GM21576 (cell line): ENCODE data around the gene ALG11.
"Not testable (repeated sequence)": the region's sequence is repeated elsewhere in the genome, so short reads cannot be mapped to it uniquely, and the experiment has no call there.

Experiments
- ATAC-seq: cut with Tn5 transposase; IDR thresholded peaks from one replicate; pipeline ENCODE4 v1.9.1; 2021; ENCODE audit warnings: mild to moderate bottlenecking, moderate library complexity; ENCODE audit not compliant: unreplicated experiment

ALG11 gene, protein sequence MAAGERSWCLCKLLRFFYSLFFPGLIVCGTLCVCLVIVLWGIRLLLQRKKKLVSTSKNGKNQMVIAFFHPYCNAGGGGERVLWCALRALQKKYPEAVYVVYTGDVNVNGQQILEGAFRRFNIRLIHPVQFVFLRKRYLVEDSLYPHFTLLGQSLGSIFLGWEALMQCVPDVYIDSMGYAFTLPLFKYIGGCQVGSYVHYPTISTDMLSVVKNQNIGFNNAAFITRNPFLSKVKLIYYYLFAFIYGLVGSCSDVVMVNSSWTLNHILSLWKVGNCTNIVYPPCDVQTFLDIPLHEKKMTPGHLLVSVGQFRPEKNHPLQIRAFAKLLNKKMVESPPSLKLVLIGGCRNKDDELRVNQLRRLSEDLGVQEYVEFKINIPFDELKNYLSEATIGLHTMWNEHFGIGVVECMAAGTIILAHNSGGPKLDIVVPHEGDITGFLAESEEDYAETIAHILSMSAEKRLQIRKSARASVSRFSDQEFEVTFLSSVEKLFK

DNA sequence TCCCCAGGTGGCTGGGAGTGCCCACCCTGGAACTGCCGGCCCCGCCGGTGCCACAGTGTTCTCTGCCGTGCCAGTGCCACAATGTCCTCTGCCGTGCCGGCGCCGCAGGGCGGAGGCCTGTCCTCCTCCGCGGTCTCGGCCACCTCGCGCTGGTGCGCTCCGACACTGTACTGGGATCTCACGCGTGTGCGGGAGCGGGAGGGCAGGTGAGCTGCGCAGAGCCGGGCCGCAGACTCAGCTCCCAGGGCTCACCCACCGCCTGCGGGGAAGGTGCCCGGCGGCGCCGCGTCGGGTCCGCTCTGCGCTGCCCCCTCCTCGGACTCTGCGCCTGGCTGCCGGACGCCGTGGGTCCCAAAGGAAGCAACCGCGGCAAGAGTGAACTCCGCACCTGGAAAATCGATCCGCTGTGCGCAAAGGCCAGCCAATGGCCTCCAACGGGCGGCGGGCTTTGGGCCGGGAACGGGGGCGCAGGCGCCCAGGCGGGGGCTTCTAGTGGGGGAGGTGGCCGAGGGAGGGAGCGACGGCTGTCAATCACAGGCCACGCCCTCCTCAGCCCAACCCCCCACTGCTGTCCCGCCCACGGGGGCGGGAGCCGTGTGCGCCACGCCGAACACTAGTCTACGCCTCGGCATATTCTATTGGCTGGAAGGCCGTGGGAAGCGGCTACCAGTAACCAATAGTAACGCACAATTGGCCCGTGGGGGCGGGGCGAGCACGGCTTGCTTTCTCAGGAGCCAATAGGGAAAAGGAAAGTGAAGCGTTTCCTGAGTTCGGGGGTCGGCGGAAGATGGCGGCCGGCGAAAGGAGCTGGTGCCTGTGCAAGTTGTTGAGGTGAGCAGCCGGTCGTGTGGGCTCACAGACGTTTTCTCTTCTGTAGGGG, at the start of gene ALG11:
Gene ALG11, plus strand, starts transcription at position 767 of the 880 bp plus-strand sequence. Its CDS starts 21 bp downstream, at position 788.
- ATAC-seq, result peak; percentile 99

DNA sequence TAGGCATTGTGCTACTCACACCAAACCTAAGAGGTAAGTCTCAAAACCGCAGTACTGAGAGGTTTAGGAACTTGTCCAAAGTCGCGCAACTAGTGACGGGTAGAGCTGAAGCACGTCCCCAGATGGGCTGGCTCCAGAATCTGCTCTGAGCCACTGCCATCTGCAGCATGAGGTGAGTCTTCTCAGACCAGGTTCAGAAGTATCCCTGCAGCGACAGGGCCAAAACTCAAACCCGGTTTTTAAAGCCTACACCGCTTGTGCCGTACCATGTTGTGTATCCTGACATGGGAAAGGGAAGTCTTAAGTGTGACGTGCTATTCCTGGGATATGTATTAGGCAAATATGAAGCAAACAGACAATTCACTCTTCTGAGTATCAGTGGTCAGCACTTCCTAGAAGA, 46.0 kb upstream of the ALG11 start:
- no peak for ATAC-seq

DNA sequence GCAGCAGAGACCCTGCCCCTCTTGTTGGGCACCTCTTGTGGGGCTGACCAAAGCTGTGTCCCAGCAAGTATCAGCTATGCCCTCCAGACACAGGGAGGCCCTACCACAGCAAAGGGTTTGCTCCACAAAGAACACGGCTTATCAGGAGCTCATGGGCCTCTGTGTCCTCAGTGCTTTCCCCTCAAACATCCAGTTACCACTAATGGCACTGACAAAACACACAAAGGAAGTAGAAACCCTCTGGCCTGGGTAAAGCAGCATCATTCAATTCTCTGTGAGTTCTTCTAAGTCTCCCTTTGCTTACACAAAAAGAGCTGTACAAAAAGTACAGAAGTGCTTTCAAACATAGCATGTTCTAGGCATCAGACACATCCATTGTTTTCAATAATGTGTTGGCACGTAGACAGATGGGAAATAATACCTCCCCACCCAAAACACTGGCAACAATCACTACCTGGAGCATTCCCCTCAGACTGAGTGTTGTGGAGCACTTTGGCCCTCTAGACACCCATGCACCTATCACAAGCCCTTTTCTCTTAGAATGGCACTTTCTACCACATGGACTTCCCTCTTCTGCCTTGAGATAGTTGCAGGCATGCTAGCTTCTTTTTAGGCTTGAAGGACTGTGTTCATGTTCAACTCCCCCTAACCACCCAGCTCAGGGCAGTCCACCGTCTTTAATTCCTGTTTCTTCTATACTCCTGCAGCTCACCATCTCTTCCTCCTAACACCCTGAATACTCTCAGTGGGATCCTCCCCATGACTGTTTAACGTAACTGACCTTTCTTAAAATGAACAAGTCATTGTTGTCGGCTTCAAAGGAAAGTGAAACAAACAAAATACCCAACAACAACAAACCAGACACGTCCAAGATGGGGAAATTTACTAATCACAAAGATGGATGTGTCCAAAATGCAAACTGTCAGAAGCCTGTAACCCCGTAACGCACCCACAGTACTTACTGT, 44.4 kb upstream of the ALG11 start:
- no peak for ATAC-seq

DNA sequence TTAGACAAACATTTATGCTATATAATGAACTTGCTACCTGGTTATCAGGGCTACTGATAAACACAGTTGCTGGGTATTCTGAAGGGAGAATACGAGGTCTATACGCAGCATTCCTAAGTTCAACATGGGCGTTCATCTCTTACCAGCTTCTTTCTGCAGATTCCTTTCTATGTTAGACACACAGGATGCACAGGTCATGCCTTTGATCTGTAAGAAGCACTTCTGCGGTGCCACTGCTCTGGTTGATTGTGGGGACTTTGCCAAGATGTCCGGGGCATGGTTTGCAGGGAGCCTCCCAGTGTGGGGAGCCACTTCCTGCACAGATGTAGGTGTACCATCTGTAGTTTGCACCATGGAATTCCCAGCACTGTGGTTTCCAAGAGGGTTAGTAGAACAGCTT, 41.8 kb upstream of the ALG11 start:
- ATAC-seq, result no peak

DNA sequence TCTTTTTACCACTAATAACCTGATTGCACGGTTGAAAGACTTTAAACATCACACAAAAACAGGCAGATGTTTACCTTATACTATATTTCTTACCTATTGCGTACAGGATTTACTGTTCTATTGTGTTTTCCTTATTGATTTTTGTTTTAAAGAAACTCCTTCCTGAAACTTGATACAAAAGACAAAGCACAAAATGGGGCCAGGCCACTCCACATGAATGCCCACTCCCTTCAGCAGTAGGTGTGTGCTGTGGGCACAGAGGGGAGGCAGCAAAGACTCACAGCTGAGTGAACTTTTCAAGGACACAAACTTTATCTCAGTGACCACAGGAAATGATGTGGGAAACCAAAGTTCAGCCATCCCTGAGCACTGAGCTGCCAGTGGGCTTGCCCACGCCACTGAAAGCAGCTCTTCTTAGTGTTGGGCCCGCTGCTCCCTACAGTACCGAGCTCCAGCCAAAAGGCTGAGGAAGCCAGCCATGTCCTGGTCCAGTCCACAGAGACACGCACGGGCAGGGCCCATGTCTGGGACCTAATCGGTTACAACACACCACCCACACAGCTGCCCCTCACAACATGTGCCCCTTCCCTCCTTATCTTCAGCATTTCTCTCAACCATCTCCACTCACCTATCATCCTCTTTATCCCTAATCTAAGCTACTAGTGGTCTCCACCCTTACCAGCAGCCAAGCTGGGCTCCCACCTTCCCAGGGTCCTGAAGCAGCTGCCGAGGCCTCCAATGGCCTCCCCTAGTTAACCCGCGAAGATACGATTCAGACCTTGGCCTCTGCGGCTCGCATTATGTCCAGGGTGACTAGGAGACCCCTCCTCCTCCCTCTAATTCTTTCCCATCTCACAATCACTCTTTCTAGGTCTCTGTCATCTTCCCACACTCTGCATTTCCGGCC, 40.4 kb upstream of the ALG11 start:
- no peak for ATAC-seq

DNA sequence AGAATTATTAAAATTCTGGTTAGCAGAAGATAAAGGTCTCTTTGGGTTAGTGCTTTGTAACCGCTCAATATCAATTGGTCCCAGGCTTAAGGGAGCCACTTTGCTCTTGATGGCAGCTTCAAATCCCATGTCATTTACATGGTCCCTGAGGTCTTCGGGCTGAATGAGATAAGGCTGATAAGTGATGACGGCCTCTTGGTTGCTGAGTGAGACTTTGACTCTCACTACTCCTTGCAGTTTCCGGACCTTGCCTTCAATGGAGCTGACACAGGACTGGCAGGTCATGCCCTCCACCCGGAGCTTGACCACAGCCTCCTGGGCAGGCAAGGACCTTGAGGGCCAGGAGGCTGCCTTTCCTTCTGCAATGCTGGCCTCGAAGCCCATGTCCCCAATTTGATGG, 37.7 kb upstream of the ALG11 start:
- ATAC-seq, result no peak

DNA sequence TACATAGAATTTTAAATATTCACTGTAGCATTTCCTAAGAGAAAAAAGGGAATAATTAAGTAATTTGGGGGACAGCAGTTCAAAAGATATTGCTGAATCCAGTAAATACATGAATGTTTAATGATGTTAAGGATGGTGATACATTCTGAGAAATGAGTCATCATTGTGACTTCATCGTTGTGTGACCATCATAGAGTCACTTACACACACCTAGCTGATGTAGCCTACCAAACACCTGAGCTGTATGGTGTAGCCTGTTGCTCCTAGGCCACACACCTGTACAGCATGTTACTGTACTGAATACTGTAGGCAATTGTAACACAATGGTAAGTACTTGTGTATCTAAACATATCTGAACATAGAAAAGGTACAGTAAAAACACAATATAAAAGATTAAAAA, 35.8 kb upstream of the ALG11 start:
- ATAC-seq, result no peak

DNA sequence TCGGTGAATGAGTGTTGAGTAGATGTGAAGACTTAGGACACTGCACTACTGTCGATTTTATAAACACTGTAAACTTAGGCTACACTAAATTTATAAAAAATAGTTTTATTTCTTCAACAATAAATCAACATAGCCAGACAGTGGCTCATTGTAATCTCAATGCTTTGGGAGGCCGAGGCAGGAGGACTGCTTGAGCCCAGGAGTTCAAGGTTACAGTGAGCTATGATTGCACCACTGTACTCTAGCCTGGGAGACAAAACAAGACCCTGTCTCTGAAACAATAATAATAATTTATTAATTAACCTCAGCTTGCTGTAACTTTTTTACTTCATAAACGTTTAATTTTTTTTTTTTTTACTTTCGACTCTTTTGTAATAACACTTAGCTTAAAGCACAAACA, 35.3 kb upstream of the ALG11 start:
- ATAC-seq, result no peak

DNA sequence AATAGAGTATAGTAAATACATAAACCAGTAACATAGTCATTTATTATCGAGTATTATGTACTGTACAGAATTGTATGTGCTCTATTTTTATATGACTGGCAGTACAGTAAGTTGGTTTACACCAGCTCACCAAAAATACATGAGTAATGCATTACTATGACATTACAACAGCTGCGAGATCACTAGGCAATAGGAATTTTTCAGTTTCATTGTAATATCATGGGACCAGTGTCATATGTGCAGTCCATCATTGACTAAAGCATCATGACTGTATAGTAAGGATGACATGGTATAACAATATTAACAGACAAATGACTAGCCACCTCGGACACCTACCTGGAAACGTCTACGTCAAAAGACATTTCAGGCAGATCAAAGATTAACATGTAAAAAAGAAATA, 34.6 kb upstream of the ALG11 start:
- no peak for ATAC-seq

DNA sequence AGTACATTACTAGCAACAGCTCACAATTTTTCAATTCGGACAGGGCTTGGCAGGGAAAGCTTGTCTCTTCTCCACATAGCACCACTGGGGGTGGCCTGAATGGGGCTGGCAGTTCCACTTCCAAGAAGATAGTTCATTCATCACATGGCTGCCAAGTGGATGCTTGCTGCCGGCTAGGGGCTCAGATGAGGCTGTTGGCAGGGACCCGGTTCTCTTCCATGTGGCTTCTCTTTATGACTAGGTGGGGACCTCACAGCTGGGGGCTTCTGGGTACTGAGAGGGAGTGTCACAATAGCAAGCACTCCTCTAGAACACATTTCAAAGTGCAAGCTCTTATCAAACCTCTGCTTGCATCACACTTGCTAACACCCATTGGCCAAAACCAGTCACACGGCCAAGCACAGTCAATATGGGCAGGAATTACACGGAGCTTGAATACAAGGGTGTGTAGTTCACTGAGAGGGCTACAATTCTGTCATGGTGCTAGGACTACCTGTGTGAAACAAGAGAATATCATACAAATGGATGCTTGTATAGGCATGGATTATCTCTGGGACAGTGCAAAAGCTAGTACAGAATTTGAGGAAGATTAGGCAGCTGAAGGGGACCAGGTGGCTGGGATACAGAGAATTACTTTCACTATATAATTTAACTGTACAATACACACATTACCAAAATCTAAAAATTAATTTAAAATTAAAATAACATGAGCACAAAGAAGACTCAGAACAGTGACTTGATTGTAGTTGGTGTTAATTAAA, 33.2 kb upstream of the ALG11 start:
- no peak for ATAC-seq

DNA sequence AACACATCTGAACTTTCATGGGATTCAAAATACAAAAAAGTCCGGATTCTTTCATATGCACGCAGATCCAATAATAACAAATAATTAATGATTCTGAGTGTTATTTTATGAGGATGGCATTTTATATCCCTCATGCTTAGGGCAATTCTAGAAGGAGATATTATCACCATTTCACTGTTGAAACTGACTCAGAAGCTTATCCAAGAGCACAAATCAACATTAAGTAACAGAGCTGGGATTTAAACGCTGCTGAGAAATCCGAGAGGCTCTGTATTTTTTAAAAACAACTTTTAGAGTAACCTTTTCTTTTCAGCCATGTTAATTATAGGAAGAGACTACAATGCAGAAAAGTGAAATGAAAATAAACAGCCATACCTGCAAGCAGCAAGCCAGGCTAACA, 31.3 kb upstream of the ALG11 start:
- no peak for ATAC-seq

DNA sequence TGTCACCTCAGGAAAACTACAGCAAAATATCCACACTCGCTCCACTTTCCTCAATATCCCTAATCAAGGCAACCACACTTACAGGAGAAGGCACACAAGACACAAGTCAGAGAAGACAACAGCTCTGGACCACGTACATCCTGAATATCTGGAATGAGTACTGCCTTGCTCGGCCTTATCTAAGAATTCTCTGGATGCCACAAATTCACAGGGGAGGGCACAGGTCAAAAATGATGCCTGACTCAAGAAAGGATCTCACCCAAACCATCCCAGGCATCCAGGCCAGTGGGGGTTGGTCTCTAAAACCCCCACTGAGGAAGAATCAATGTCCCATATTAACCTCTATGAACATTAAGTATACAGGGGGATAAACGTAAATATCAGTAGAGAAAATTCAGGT, 30.8 kb upstream of the ALG11 start:
- no peak for ATAC-seq

DNA sequence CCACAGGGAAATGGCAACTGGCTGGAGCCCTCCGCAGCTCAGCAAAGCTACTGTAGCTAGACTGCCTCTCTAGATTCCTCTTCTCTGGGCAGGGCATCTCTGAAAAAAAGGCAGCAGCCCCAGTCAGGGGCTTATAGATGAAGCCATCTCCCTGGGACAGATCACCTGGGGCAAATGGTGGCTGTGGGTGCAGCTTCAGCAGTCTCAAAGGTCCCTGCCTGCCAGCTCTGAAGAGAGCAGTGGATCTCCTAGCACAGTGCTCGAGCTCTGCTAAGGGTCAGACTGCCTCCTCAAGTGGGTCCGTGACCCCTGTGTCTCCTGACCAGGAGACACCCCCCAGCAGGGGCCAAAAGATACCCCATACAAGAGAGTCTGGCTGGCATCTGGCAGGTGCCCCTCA, 28.9 kb upstream of the ALG11 start:
- not testable (repeated sequence) for ATAC-seq

DNA sequence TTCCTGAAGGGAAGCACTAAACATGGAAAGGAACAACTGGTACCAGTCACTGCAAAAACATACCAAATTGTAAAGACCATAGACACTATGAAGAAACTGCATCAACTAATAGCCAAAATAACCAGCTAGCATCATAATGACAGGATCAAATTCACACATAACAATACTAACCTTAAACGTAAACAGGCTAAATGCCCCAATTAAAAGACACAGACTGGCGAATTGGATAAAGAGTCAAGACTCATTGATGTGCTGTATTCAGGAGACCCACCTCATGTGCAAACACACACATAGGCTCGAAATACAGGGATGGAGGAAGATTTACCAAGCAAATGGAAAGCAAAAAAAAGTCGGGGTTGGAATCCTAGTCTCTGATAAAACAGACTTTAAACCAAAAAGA, 27.3 kb upstream of the ALG11 start:
- not testable (repeated sequence) for ATAC-seq

DNA sequence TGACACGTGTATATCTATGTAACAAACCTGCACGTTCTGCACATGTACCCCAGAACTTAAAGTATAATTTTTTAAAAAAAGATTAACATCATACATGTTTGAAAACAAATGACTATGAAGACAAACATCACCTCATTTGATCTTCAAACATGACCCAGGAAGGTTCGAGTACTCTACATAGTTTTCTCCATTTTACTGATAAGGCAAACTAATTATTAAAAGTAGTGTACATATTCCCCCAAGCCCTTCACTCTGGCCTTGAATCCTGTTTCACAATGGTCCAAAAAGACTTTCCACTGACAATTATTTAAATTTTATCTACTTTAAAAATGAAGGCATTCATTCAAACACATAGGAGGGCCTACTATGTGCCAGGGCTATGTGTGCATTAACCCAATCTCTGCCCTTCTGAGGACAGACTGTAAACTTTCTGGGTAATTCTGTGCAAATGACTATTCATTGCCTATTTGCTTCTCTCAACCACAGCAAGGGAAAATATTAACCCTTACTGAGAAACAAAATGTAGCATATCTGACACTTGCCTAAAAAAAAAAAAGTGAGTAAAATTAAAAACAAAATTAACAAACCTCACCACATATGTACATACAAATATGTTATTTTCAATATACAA, 23.1 kb upstream of the ALG11 start:
- ATAC-seq, result no peak

DNA sequence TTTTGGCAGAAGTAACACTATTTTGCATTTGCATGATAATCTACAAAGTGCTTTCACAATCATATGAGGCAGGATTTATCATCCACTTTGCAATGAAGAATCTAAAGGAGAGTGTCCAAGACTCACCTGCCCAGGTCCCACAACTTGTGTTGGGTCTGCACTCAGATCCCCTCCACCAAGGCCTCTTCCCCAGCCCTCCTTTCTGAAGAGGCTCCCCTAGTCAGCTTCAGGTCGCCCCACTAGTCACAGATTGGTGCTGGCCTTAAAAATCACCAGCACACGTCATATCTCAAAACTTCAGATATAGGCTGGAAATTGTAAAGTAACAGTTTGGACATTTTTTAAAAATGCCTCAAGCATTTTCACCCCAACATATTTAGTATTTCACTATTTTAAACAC, 18.5 kb upstream of the ALG11 start:
- no peak for ATAC-seq

DNA sequence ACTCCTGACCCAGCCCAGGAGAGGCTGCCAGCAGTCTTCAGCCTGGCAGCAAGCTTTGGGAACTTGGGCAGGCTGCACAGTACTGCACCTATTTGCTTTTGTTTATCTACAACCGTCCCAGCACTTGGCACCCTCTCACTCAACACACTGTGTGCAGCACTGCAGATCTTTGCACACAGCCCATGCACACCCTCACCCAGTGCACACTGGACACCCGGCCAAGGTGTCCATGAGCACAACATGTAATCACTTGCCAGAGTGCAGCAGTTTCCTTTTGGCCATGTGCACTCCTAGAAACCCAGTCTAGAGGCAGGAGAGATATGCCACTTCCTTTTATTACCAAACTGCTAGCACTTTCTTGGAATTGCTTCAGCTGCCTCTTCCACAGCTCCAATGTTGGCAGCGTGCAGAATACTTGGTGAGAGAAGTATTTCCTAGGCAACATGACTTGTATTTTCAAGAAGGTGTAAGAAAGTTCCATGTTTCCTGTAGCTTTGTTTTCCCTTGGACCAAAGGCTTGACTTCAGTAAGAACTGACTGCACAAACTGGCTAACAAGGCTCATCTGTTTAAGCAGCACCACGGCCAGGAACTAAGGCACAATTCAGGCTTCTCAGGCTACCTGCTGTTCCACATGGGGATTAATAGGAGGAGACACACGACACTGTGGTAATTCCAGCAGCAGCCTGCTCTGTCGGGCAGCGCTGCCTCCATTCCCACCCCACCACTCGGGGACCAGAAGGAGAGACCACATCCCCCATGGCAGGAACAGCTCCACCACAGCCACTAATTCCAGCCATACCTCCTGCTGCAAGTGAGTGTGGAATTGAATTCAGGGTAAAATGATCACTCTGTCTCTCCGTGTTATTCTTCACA, 16.3 kb upstream of the ALG11 start:
- ATAC-seq, result no peak

DNA sequence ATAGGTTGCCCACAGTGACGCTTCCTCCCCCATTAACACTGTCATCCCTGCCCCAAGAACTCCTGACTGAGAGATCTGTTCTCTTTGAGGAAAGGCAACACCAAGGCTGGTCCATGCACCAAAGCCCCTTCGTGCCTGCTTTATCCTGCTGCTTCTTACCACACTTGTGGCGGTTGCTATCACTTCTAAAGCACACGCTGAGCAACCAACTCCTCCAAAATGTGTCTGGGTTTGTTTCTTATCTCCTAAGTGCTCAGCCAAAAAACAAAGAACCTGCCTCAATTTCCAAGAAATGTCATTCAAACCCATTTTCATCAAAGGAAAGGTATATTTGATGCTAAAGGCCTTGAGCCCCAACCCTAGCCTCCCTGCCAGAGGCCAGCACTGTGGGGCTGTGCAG, 15.6 kb upstream of the ALG11 start:
- ATAC-seq, result no peak
